H1 (cell line): Measurements from ENCODE around the gene ADCY5. TPM values are rescaled to one million over a fixed set of nuclear protein-coding genes. Genes with fewer than 3 reads are reported as not detected.

ENCODE experiments used
- CTCF ChIA-PET: fragments of 300-600 bp; sonication (Branson Sonifier 250); formaldehyde crosslinking; loops from one replicate; lab custom pipeline; 2021; ENCODE audit not compliant: partially characterized antibody; lab: Charles Lee
- POLR2A ChIA-PET: fragments of 300-600 bp; sonication (Branson Sonifier 250); formaldehyde crosslinking; loops from one replicate; lab custom pipeline; 2021; ENCODE audit warnings: inconsistent platforms; ENCODE audit not compliant: partially characterized antibody; lab: Charles Lee
- DNase-seq, 2 experiments: peaks; one replicate each; pipeline versions ENCODE4 v3.0.0 to v3.0.0-alpha.2; 2010 to 2022; ENCODE audit warnings: low spot score in 2 of 2, low read depth in 1 of 2, mixed read lengths in 1 of 2
- FAIRE-seq: peaks from 2 replicates; lab custom pipeline; 2011; peaks lifted over from hg19 to GRCh38; lab: Jason Lieb, UNC
- H2AFZ ChIP-seq: 2 replicates; pipeline ENCODE4 v1.8.1; 2012; ENCODE audit warnings: low read length, inconsistent platforms
- H2AK5ac ChIP-seq: 2 replicates; pipeline ENCODE4 v1.6.1; 2013; ENCODE audit warnings: low read depth, low read length
- H2BK120ac ChIP-seq: replicated peaks from 2 replicates; pipeline ENCODE3; 2013; ENCODE audit warnings: low read depth, low read length, inconsistent platforms
- H2BK12ac ChIP-seq: 2 replicates; pipeline ENCODE4 v1.6.1; 2013; ENCODE audit warnings: low read depth, low read length
- H2BK15ac ChIP-seq: 2 replicates; pipeline ENCODE4 v1.6.1; 2013; ENCODE audit warnings: low read length
- H2BK20ac ChIP-seq: 2 replicates; pipeline ENCODE4 v1.6.1; 2013; ENCODE audit warnings: low read length
- H2BK5ac ChIP-seq: 2 replicates; pipeline ENCODE4 v1.6.1; 2013; ENCODE audit warnings: low read depth, low read length
- H3K14ac ChIP-seq: 2 replicates; pipeline ENCODE4 v1.6.1; 2013; ENCODE audit warnings: inconsistent platforms; ENCODE audit not compliant: insufficient read length
- H3K18ac ChIP-seq: 2 replicates; pipeline ENCODE4 v1.6.1; 2013; ENCODE audit warnings: low read length; ENCODE audit errors: extremely low read depth
- H3K23ac ChIP-seq: 2 replicates; pipeline ENCODE4 v1.6.1; 2013; ENCODE audit warnings: inconsistent platforms; ENCODE audit not compliant: insufficient read length
- H3K23me2 ChIP-seq: 2 replicates; pipeline ENCODE4 v1.6.1; 2013; ENCODE audit warnings: low read depth, low read length
- H3K27ac ChIP-seq: 2 replicates; pipeline ENCODE4 v1.6.1; 2011; ENCODE audit warnings: low read depth, low read length, inconsistent platforms
- H3K27me3 ChIP-seq, 4 experiments: replicated peaks in 1 of 4; 1 replicate in 1 of 4; 2 replicates in 3 of 4; pipeline versions ENCODE4 v1.6.1 to v1.8.1; 2011 to 2013; ENCODE audit warnings: low read length in 3 of 4, mild to moderate bottlenecking in 3 of 4, inconsistent platforms in 2 of 4, mixed read lengths in 2 of 4, moderate library complexity in 1 of 4; ENCODE audit not compliant: control insufficient read depth in 3 of 4, insufficient read depth in 3 of 4; ENCODE audit errors: extremely low read depth in 1 of 4
- H3K36me3 ChIP-seq, 4 experiments: 2 replicates each; pipeline versions ENCODE4 v1.6.1 to v1.8.1; 2011 to 2013; ENCODE audit warnings: mild to moderate bottlenecking in 4 of 4, low read length in 3 of 4, moderate library complexity in 2 of 4, control low read depth in 1 of 4, inconsistent platforms in 1 of 4; ENCODE audit not compliant: insufficient read depth in 4 of 4, control insufficient read depth in 2 of 4
- H3K4ac ChIP-seq: replicated peaks from 2 replicates; pipeline ENCODE3; 2013; ENCODE audit warnings: low read length, low read depth, mixed read lengths, inconsistent platforms; ENCODE audit not compliant: insufficient read length
- H3K4me1 ChIP-seq, 4 experiments: replicated peaks in 1 of 4; 1 replicate in 1 of 4; 2 replicates in 3 of 4; pipeline versions ENCODE4 v1.6.1 to v1.8.1; 2011 to 2013; ENCODE audit warnings: low read length in 3 of 4, inconsistent platforms in 2 of 4, mixed read lengths in 1 of 4; ENCODE audit not compliant: insufficient read depth in 4 of 4, control insufficient read depth in 3 of 4
- H3K4me2 ChIP-seq, 2 experiments: 2 replicates each; pipeline versions ENCODE4 v1.6.1 to v1.8.1; 2011 to 2013; ENCODE audit warnings: low read depth in 2 of 2, low read length in 2 of 2, control low read depth in 1 of 2, inconsistent platforms in 1 of 2, mild to moderate bottlenecking in 1 of 2; ENCODE audit not compliant: insufficient read depth in 1 of 2
- H3K4me3 ChIP-seq, 4 experiments: fragments of 200-600, 300-600 bp in 1 of 4; sonication (generic), shearing (Covaris generic), sonication (Bioruptor Twin) in 1 of 4; 2 replicates each; pipeline versions ENCODE4 v1.5.1 to v1.8.1; 2011 to 2016; ENCODE audit warnings: low read length in 4 of 4, low read depth in 3 of 4, control low read depth in 2 of 4, inconsistent platforms in 2 of 4, mild to moderate bottlenecking in 2 of 4, mixed read lengths in 1 of 4, moderate library complexity in 1 of 4; ENCODE audit not compliant: insufficient read depth in 2 of 4; ENCODE audit errors: extremely low read depth in 1 of 4
- H3K56ac ChIP-seq: replicated peaks from 2 replicates; pipeline ENCODE3; 2013; ENCODE audit warnings: low read depth, mild to moderate bottlenecking, mixed read lengths, low read length, inconsistent platforms; ENCODE audit not compliant: insufficient read length
- H3K79me1 ChIP-seq: 2 replicates; pipeline ENCODE4 v1.6.1; 2013; ENCODE audit warnings: low read depth, low read length, control low read depth
- H3K79me2 ChIP-seq, 2 experiments: 2 replicates each; pipeline versions ENCODE4 v1.6.1 to v1.8.1; 2012 to 2013; ENCODE audit warnings: low read length in 2 of 2, mild to moderate bottlenecking in 2 of 2, inconsistent platforms in 1 of 2; ENCODE audit not compliant: insufficient read depth in 2 of 2, control insufficient read depth in 1 of 2
- H3K9ac ChIP-seq, 4 experiments: replicated peaks in 1 of 4; 1 replicate in 1 of 4; 2 replicates in 3 of 4; pipeline versions ENCODE4 v1.6.1 to v1.8.1; 2011 to 2013; ENCODE audit warnings: low read depth in 3 of 4, low read length in 3 of 4, control low read depth in 2 of 4, mild to moderate bottlenecking in 2 of 4, moderate library complexity in 2 of 4, inconsistent platforms in 1 of 4; ENCODE audit errors: extremely low read depth in 1 of 4
- H3K9me3 ChIP-seq, 2 experiments: 2 replicates each; pipeline versions ENCODE4 v1.6.1 to v1.8.1; 2012 to 2013; ENCODE audit warnings: mild to moderate bottlenecking in 2 of 2, moderate library complexity in 2 of 2, control low read depth in 1 of 2, inconsistent platforms in 1 of 2, low read depth in 1 of 2, low read length in 1 of 2, mixed read lengths in 1 of 2; ENCODE audit not compliant: insufficient read depth in 2 of 2
- H4K20me1 ChIP-seq, 2 experiments: replicated peaks in 1 of 2; 2 replicates each; pipeline versions ENCODE3 to v1.8.1; 2011 to 2013; ENCODE audit warnings: inconsistent platforms in 2 of 2, low read length in 2 of 2, mild to moderate bottlenecking in 1 of 2; ENCODE audit not compliant: insufficient read depth in 2 of 2, control insufficient read depth in 1 of 2
- H4K5ac ChIP-seq: 2 replicates; pipeline ENCODE4 v1.6.1; 2013; ENCODE audit warnings: low read length, low read depth, mixed read lengths, inconsistent platforms; ENCODE audit not compliant: insufficient read length
- H4K8ac ChIP-seq: 2 replicates; pipeline ENCODE4 v1.8.0; 2013; ENCODE audit warnings: mild to moderate bottlenecking, moderate library complexity, low read length, inconsistent platforms; ENCODE audit not compliant: insufficient read depth; ENCODE audit errors: extremely low read depth
- H4K91ac ChIP-seq: replicated peaks from 2 replicates; pipeline ENCODE3; 2013; ENCODE audit warnings: low read length, mixed read lengths, inconsistent platforms; ENCODE audit not compliant: insufficient read length
- CEBPB ChIP-seq: IDR thresholded peaks from 2 replicates; pipeline ENCODE4 v1.6.1; 2012; ENCODE audit warnings: low read depth, low read length
- MAFK ChIP-seq: IDR thresholded peaks from 2 replicates; pipeline ENCODE4 v1.6.1; 2012; ENCODE audit warnings: low read depth, mild to moderate bottlenecking, improper control_type of control experiment, low read length
- SP2 ChIP-seq: IDR thresholded peaks from 2 replicates; pipeline ENCODE4 v1.6.1; 2012; ENCODE audit warnings: mild to moderate bottlenecking, low read length, inconsistent platforms
- TCF12 ChIP-seq: IDR thresholded peaks from 2 replicates; pipeline ENCODE4 v1.6.1; 2011; ENCODE audit warnings: low read depth, mild to moderate bottlenecking, low read length
- WGBS, 2 experiments: shearing (Covaris generic) in 1 of 2; methylation state at CpG; one replicate each; pipeline versions ENCODE4 v1.1.6 to v1.1.7; 2013 to 2015; ENCODE audit warnings: low lambda C conversion rate in 2 of 2, mixed read lengths in 2 of 2, inconsistent platforms in 1 of 2, low coverage in 1 of 2, missing lambda C conversion rate in 1 of 2; ENCODE audit not compliant: insufficient replicate concordance in 2 of 2, insufficient coverage in 1 of 2, insufficient read length in 1 of 2; ENCODE audit errors: extremely low coverage in 1 of 2, missing lambda C conversion rate in 1 of 2; 5-methylcytosine and 5-hydroxymethylcytosine counted together
- polyA plus RNA-seq, 7 experiments: library from polyadenylated mRNA; depleted of rRNA in 3 of 7; stranded (reverse) in 5 of 7; unstranded in 2 of 7; fragments of >200 nt in 5 of 7; fragments of 200-250 nt in 2 of 7; gene quantifications; 1 replicate in 5 of 7; 2 replicates in 1 of 7; 4 replicates in 1 of 7; pipeline versions ENCODE4 v1.2.1 to v1.2.3, GENCODE V29; 2011 to 2013; ENCODE audit warnings: missing spikeins in 2 of 7, mixed read lengths in 2 of 7
- total RNA-seq: library from RNA; stranded (reverse); fragmentation: NEBNext Ultra II Directional; extraction: Animal tissue kit (Norgen Biotek cat#: 25700); gene quantifications from 2 replicates; pipeline ENCODE4 v1.2.1, GENCODE V29; 2021

The ADCY5 gene
- total and polyA plus RNA-seq, 2 of the 8 experiments (the other 6 are each of a cell fraction or from before 2014, with no cell fraction given): 18.9 to 40.8 TPM

GRCh38 chr3:123285479-123285878 lies 163.4 kb downstream of the ADCY5 start:
- Histone ChIP-seq H2AK5ac (no peak overlapping the region), H3K23me2 (no peaks in the 10 kb centered on the region), H3K9ac (no peak overlapping the region), H3K79me1 (no peaks in the 10 kb centered on the region), H3K4me1 (no peaks in the 10 kb centered on the region; a peak in 1 of 7 replicates), H3K4me2 (no peak overlapping the region), H3K23ac (no peak overlapping the region), H2BK120ac (no peak overlapping the region), H3K18ac (no peak overlapping the region), H3K36me3 (peaks cover 7 to 34% (median 22%) of the 10 kb centered on the region in 4 experiments), H2AFZ (no peak overlapping the region), H3K14ac (no peak overlapping the region), H3K56ac (no peak overlapping the region), H4K20me1 (peaks cover 6 to 24% of the 10 kb centered on the region in 2 experiments), H2BK12ac (no peak overlapping the region), H4K8ac (no peak overlapping the region; the same call in 1 of the 2 replicates), H2BK15ac (no peak overlapping the region), H4K91ac (no peak overlapping the region), H3K4me3 (no peak overlapping the region), H3K79me2 (no peaks in the 10 kb centered on the region), H3K27me3 (no peaks in the 10 kb centered on the region), H3K4ac (no peak overlapping the region), H3K9me3 (no peaks in the 10 kb centered on the region), H4K5ac (no peak overlapping the region), H2BK20ac (no peak overlapping the region), H2BK5ac (no peak overlapping the region; the same call in 1 of the 2 replicates), H3K27ac (no peak overlapping the region)
- 81% methylated on average over 4 of the region's 4 CpGs; no CpG with 5 or more reads in 1 of the 2 experiments for WGBS, 2 experiments
- FAIRE-seq (no peak), DNase-seq (no peak)
- CTCF ChIA-PET: interaction anchor here (0.6 to 5.0 kb wide), 28 partner anchors 8 to 222 kb away, joined by 3 to 90 read pairs (median 3); no protein-coding TSS in a partner anchor
- POLR2A ChIA-PET: interaction anchor here (0.9 kb wide), 1 partner anchor 13 kb away, joined by 4 read pairs; no protein-coding TSS in a partner anchor
- no peak for TF ChIP-seq SP2
- no peak for TF ChIP-seq MAFK
- TF ChIP-seq CEBPB: no peak
- no peak for TF ChIP-seq TCF12
